Left ventricle myocardium inferior (tissue), 1 donor: ENCODE results near the gene ZNF804A. TPM values are rescaled to one million over a fixed set of nuclear protein-coding genes. Genes with fewer than 3 reads are reported as not detected.

Experiments
- DNase-seq: peaks from one replicate; pipeline ENCODE4 v3.0.0-alpha.2; 2020
- H3K27ac ChIP-seq: fragments of 200-600 bp; replicated peaks from 2 replicates; pipeline ENCODE4 v1.8.0; 2021
- H3K27me3 ChIP-seq: fragments of 200-600 bp; 2 replicates; pipeline ENCODE4 v1.8.0; 2021; ENCODE audit warnings: low read depth
- H3K36me3 ChIP-seq: fragments of 200-600 bp; 2 replicates; pipeline ENCODE4 v1.8.0; 2021
- H3K4me1 ChIP-seq: fragments of 200-600 bp; 2 replicates; pipeline ENCODE4 v1.8.0; 2021
- H3K4me3 ChIP-seq: fragments of 200-600 bp; 2 replicates; pipeline ENCODE4 v1.8.0; 2021; ENCODE audit warnings: mild to moderate bottlenecking, moderate library complexity
- H3K9me3 ChIP-seq: fragments of 200-600 bp; replicated peaks from 2 replicates; pipeline ENCODE4 v1.8.0; 2021
- CTCF ChIP-seq: fragments of 200-600 bp; IDR thresholded peaks from 2 replicates; pipeline ENCODE4 v1.8.0; 2021; ENCODE audit warnings: antibody characterized with exemption, mild to moderate bottlenecking, borderline replicate concordance
- intact Hi-C: fragments of 100-400 bp; cut with micrococcal nuclease; formaldehyde crosslinking; loops from one replicate; pipeline ENCODE4 v1.11.0; 2022
- total RNA-seq: library from RNA; stranded (reverse); fragmentation: NEBNext Ultra II Directional; extraction: Animal tissue kit (Norgen Biotek cat#: 25700); gene quantifications from one replicate; pipeline ENCODE4 v1.2.1, GENCODE V29; 2021
- donor health status: DM: no; HTN: yes; CAD: no; lungs with severe emphysema.

ZNF804A gene
- total RNA-seq, 1 donor from 2014 or later: not detected

GRCh38 chr2:184945824-184946223 is 347.5 kb downstream of the ZNF804A start:
- DNase-seq: no peak
- intact Hi-C loops: no loop called here
- no peak for TF ChIP-seq CTCF
- H3K4me3 ChIP-seq: no peak overlapping the region
- H3K27me3 ChIP-seq: no peaks in the 10 kb centered on the region
- H3K4me1 ChIP-seq: no peaks in the 10 kb centered on the region
- peaks cover 6% of the 10 kb centered on the region for H3K9me3 ChIP-seq
- H3K27ac ChIP-seq: no peak overlapping the region
- H3K36me3 ChIP-seq: no peaks in the 10 kb centered on the region

- no peak for TF ChIP-seq CTCF
- H3K9me3 ChIP-seq: peaks cover 9% of the 10 kb centered on the region
- H3K36me3 ChIP-seq: no peaks in the 10 kb centered on the region
- no peak overlapping the region for H3K4me3 ChIP-seq
- no peak for DNase-seq
- intact Hi-C loops: no loop called here
- no peaks in the 10 kb centered on the region for H3K27me3 ChIP-seq
- H3K4me1 ChIP-seq: no peaks in the 10 kb centered on the region
- no peak overlapping the region for H3K27ac ChIP-seq
Observed at GRCh38 chr2:184956856-184957255, 358.5 kb downstream of the ZNF804A start.

- H3K27ac ChIP-seq: no peak overlapping the region
- peaks cover 6% of the 10 kb centered on the region for H3K9me3 ChIP-seq
- intact Hi-C loops: no loop called here
- H3K36me3 ChIP-seq: no peaks in the 10 kb centered on the region
- H3K27me3 ChIP-seq: no peaks in the 10 kb centered on the region
- no peak overlapping the region for H3K4me3 ChIP-seq
- TF ChIP-seq CTCF: no peak
- H3K4me1 ChIP-seq: no peaks in the 10 kb centered on the region
- no peak for DNase-seq
Observed at GRCh38 chr2:184971546-184972068, 373.3 kb downstream of the ZNF804A start.
